Ishikawa (cell line): Measurements from ENCODE around the gene PHF23.
A peak's percentile ranks its signal among the peaks of the same experiment; 100 is the strongest.

ENCODE experiments used
- CEBPB ChIP-seq: IDR thresholded peaks from 2 replicates; pipeline ENCODE4 v1.6.1; 2012
- CREB1 ChIP-seq: IDR thresholded peaks from 2 replicates; pipeline ENCODE4 v1.6.1; 2012; ENCODE audit warnings: low read depth
- EGR1 ChIP-seq: IDR thresholded peaks from 2 replicates; pipeline ENCODE4 v1.6.1; 2012
- EP300 ChIP-seq: IDR thresholded peaks from 2 replicates; pipeline ENCODE4 v1.6.1; 2012; ENCODE audit warnings: borderline replicate concordance
- FOXM1 ChIP-seq: IDR thresholded peaks from 2 replicates; pipeline ENCODE4 v1.6.1; 2012; ENCODE audit warnings: low read depth, borderline replicate concordance
- NFIC ChIP-seq: IDR thresholded peaks from 2 replicates; pipeline ENCODE4 v1.6.1; 2012
- RAD21 ChIP-seq: IDR thresholded peaks from 2 replicates; pipeline ENCODE4 v1.6.1; 2012; ENCODE audit warnings: low read depth
- TAF1 ChIP-seq: IDR thresholded peaks from 2 replicates; pipeline ENCODE4 v1.6.1; 2012; ENCODE audit warnings: low read depth, mild to moderate bottlenecking
- TCF12 ChIP-seq: IDR thresholded peaks from 2 replicates; pipeline ENCODE4 v1.6.1; 2012; ENCODE audit warnings: low read depth
- TEAD4 ChIP-seq: IDR thresholded peaks from 2 replicates; pipeline ENCODE4 v1.6.1; 2012
- YY1 ChIP-seq: IDR thresholded peaks from 2 replicates; pipeline ENCODE4 v1.6.1; 2012; ENCODE audit warnings: low read depth
- ZBTB7A ChIP-seq: IDR thresholded peaks from 2 replicates; pipeline ENCODE4 v1.6.1; 2012; ENCODE audit warnings: low read depth
- TF ChIP-seq, protein P1 (sequence below): IDR thresholded peaks from 2 replicates; pipeline ENCODE4 v1.6.1; 2012; ENCODE audit warnings: low read depth, mild to moderate bottlenecking
- TF ChIP-seq, protein P2 (sequence below): IDR thresholded peaks from 2 replicates; pipeline ENCODE4 v1.6.1; 2012
- TF ChIP-seq, protein P3 (sequence below): IDR thresholded peaks from 2 replicates; pipeline ENCODE4 v1.6.1; 2012

Gene PHF23

DNA sequence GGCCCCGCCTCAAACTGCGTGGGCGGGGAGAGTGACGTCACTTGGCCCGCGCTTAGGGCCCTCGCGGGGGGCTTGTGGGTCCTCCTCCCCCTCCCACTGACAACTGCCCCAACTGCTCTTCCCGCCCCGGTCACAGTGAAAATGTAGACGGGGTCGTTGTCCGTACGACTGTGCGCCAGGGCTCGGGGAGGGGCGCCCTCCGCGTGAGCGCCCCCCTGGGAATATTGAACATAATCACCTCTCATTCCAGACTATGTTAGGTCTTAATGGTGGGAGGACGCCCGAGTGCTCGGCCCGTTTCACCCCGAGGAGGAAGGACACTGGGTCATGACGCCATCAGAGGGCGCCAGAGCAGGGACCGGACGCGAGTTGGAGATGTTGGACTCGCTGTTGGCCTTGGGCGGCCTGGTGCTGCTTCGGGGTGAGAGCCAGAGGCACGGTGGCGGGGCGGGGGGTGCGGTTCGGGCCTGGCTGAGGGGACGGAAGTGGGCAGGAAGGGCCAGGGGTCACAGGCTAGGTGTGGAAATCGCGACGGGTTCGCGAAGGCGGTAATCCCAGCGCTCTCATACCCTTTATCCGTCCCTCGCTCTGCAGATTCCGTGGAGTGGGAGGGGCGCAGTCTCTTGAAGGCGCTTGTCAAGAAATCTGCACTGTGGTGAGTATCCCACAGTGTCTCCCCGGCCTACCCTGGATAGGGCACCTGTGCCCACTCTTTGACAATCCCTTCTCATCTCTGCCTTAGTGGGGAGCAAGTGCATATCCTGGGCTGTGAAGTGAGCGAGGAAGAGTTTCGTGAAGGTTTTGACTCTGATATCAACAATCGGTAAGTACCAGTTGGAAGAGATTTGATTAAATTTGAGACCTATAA, 13.2 kb upstream of the PHF23 start, which contains the start of gene ELP5:
TSS of gene ELP5 (plus strand) at position 40 of the 868 bp plus-strand sequence. CDS start at position 376, 336 bp downstream.
- TF ChIP-seq TCF12 (peak; percentile 57; the same call in 1 of the 2 replicates), FOXM1 (no peak), NFIC (peak; percentile 58), ZBTB7A (peak; percentile 98), TEAD4 (no peak; the same call in 1 of the 2 replicates), EGR1 (peak; percentile 97), RAD21 (peak; percentile 31; the same call in 1 of the 2 replicates), CEBPB (no peak), TAF1 (peak; percentile 55), EP300 (0 out of 2 replicates have a peak, but pooled peaks have one; percentile 27), YY1 (peak; percentile 59; the same call in 1 of the 2 replicates), CREB1 (peak; percentile 91)
- TF ChIP-seq, protein P1, sequence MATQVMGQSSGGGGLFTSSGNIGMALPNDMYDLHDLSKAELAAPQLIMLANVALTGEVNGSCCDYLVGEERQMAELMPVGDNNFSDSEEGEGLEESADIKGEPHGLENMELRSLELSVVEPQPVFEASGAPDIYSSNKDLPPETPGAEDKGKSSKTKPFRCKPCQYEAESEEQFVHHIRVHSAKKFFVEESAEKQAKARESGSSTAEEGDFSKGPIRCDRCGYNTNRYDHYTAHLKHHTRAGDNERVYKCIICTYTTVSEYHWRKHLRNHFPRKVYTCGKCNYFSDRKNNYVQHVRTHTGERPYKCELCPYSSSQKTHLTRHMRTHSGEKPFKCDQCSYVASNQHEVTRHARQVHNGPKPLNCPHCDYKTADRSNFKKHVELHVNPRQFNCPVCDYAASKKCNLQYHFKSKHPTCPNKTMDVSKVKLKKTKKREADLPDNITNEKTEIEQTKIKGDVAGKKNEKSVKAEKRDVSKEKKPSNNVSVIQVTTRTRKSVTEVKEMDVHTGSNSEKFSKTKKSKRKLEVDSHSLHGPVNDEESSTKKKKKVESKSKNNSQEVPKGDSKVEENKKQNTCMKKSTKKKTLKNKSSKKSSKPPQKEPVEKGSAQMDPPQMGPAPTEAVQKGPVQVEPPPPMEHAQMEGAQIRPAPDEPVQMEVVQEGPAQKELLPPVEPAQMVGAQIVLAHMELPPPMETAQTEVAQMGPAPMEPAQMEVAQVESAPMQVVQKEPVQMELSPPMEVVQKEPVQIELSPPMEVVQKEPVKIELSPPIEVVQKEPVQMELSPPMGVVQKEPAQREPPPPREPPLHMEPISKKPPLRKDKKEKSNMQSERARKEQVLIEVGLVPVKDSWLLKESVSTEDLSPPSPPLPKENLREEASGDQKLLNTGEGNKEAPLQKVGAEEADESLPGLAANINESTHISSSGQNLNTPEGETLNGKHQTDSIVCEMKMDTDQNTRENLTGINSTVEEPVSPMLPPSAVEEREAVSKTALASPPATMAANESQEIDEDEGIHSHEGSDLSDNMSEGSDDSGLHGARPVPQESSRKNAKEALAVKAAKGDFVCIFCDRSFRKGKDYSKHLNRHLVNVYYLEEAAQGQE: no peak
- TF ChIP-seq, protein P2, sequence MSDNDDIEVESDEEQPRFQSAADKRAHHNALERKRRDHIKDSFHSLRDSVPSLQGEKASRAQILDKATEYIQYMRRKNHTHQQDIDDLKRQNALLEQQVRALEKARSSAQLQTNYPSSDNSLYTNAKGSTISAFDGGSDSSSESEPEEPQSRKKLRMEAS: no peak; the same call in none of the 2 replicates
- TF ChIP-seq, protein P3, sequence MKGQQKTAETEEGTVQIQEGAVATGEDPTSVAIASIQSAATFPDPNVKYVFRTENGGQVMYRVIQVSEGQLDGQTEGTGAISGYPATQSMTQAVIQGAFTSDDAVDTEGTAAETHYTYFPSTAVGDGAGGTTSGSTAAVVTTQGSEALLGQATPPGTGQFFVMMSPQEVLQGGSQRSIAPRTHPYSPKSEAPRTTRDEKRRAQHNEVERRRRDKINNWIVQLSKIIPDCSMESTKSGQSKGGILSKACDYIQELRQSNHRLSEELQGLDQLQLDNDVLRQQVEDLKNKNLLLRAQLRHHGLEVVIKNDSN: no peak; the same call in 1 of the 2 replicates

DNA sequence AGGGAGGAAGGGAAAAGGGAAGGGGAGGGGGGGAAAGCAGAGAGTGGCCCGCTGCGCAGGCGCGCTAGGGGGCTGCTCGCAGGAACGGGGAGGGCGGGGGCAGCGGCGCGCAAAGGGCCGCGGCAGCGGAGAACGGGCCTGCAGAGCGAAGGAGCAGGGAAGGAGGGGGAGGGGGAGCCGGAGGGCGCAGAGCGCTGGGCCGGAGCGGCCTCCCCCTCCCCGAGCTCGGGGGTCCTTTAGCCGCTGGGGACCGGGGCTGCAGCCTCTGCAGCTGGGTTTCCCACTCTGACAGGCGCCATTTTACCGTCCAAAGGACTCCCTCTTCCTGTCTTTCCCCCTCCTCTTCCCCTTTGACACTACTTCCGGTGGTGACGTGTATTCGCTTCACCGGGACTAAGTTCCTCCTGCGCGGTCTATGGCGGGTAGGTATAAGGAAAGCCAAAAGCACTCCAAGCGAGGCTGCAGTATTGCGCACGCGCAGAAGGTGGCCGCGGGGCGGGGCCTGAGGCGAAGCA, 12.5 kb upstream of the PHF23 start, which contains the start of gene CTDNEP1:
TSS of gene CTDNEP1 (minus strand) at position 74 of the 515 bp plus-strand sequence. CDS start 438 bp downstream, outside the sequence.
- TF ChIP-seq TAF1 (peak; percentile 80), CREB1 (peak; percentile 50; the same call in 1 of the 2 replicates), YY1 (peak; percentile 94)
- TF ChIP-seq, protein P1: no peak
- TF ChIP-seq, protein P3: no peak

DNA sequence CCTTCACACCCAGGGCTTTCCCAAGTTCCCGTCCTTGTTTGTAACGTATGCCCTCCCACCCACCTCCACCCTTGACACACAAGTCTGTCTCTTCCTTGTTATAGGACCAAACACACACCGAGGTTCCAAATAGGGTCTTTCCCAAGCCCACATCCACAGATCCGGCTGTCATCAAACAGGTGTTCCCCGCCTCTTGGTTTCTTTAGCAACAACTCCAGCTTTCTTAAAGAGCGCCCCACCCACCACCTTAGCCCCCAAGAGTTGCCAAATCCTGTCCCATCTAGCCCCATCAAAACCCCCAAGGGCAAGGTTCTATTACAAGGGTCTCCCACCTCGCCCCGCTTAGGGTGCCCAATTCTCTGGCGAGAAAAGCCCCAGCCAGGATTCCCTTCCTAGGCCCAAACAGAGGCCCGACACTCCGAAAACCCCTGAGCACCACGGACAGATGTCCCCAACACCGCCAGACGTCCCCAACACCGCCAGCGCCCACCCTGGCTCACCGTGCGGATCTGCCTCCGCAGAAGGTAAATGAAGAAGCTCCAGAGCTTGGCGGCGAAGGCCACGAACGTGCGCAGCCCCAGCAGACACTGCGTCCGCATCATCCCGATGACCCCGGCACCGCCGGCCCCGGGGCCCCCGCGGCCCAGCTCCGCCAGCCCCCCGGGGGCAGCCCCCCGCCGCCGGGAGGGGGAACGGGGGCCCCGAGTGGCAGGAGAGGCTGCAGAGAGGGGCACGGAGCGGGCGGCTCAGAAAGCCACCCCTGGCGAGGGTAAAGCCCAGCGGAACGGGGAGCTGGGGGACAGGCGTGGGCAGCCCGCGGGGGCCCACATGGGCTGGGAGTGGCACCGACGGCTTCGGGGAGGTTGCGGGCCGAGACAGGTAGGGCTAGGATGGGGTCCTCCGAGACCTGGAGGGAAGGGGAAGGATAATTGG, 11.7 kb upstream of the PHF23 start:
- TF ChIP-seq ZBTB7A (0 out of 2 replicates have a peak, but pooled peaks have one; percentile 21), FOXM1 (no peak), CEBPB (no peak)

DNA sequence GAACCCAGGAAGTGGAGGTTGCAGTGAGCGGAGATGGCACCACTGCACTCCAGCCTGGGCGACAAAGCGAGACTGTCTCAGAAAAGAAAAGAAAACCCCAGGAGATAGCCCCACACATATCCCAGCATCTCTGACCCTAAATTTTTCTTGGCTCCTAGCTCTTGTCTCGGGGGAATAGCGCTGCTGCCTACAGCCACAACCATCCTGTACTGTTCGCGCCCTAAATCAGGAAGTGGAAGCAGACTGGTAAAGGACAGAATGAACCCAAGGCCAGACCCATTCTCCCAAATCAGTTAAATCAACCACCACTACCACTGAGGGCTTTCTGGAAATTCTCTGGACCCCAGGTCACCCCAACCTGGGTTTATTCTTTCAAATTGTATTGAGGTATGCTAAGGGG, 10.6 kb upstream of the PHF23 start:
- TF ChIP-seq EP300: no peak
- TF ChIP-seq, protein P2: no peak
- no peak for TF ChIP-seq TCF12
- no peak for TF ChIP-seq RAD21
- TF ChIP-seq, protein P1: no peak
- TF ChIP-seq TEAD4: no peak
- no peak for TF ChIP-seq EGR1
- no peak for TF ChIP-seq ZBTB7A
- TF ChIP-seq FOXM1: no peak
- no peak for TF ChIP-seq YY1
- TF ChIP-seq, protein P3: no peak
- no peak for TF ChIP-seq CEBPB
- no peak for TF ChIP-seq TAF1
- TF ChIP-seq CREB1: no peak
